Esophagus squamous epithelium (tissue), 4 donors: Measurements from ENCODE around the gene TMBIM6.

Source experiments
- POLR2A ChIP-seq, 4 donors: fragments of 450-650 bp; IDR thresholded peaks; one replicate each; pipeline ENCODE4 v1.6.1; 2017; ENCODE audit warnings: antibody characterized with exemption in 4 of 4, mild to moderate bottlenecking in 4 of 4, moderate library complexity in 3 of 4
- TF ChIP-seq, protein P1 (sequence below), 6 experiments: fragments of 450-650 bp in 4 of 6; fragments of 200-600 bp in 2 of 6; sonication (generic) in 2 of 6; IDR thresholded peaks; one replicate each; pipeline ENCODE4 v1.5.1; 2016 to 2019; ENCODE audit warnings: antibody characterized with exemption in 6 of 6, mild to moderate bottlenecking in 4 of 6, moderate library complexity in 4 of 6

DNA sequence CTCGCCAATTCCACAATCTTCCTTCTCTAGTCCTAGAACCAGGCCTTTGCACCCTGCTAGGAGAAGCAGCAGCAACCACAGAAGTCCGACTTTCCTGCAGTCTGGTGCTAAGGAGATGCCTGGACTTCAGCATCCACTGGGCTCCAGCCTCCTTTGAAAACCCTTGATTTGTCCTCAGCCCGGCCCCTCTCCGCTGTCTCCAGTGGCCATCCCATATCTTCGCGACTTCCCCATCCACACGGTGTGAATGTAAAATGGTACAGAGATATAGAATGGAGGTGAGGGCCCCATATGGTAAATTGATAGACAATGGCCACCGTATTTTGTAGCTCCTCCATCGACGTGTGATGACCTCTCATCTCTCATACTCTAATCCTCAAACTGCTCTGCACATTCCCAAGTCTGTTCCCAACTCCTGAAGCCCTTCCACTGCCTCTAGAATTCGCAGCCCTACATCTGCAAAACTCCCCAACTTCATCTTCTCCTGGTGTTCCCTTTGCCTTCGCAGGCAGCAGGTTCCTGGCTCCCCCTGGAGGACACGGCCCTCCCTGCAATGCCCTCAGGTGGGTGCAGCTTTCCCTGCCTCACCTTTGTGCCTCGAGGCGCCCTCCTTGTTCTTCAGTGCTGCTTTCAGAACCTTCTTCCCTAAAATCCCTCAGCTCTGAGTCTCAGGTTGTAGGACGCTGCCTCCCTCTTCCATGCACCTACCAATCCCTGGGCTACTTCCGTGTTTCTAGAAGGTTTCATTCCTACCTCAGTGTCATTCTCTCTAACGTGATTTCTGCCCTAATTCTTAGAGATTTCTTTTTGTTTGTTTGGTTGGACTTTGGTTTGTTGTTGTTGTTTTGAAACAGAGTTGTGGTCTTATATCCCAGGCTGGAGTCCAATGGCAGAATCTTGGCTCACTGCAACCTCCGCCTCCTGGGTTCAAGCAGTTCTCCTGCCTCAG, 36.7 kb downstream of the TMBIM6 start:
- TF ChIP-seq, protein P1, sequence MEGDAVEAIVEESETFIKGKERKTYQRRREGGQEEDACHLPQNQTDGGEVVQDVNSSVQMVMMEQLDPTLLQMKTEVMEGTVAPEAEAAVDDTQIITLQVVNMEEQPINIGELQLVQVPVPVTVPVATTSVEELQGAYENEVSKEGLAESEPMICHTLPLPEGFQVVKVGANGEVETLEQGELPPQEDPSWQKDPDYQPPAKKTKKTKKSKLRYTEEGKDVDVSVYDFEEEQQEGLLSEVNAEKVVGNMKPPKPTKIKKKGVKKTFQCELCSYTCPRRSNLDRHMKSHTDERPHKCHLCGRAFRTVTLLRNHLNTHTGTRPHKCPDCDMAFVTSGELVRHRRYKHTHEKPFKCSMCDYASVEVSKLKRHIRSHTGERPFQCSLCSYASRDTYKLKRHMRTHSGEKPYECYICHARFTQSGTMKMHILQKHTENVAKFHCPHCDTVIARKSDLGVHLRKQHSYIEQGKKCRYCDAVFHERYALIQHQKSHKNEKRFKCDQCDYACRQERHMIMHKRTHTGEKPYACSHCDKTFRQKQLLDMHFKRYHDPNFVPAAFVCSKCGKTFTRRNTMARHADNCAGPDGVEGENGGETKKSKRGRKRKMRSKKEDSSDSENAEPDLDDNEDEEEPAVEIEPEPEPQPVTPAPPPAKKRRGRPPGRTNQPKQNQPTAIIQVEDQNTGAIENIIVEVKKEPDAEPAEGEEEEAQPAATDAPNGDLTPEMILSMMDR (IDR thresholded peaks at IDR 0.05) = peak; percentile 63 to 83 (median 70)
- no peak for TF ChIP-seq POLR2A (IDR thresholded peaks at IDR 0.05)
